ENCODE data around the gene ADH1B. TPM values are rescaled to one million over a fixed set of nuclear protein-coding genes. Genes with fewer than 3 reads are reported as not detected.

The ADH1B gene
- total RNA-seq, 5 donors from 2014 or later (not counting 1 experiment from before 2014, with no cell fraction given): 2.0 to 3.1 (median 2.1) TPM; not detected in 2

GRCh38 chr4:99290848-99291786 is 30.1 kb downstream of the ADH1B start, which contains the start of gene ADH1A:
TSS of gene ADH1A (minus strand) at chr4:99290985. CDS start at chr4:99290914, 71 bp downstream.
- H3K27me3 ChIP-seq (replicated peaks in 1 of 2; ENCODE audit: control insufficient read depth in 2 of 2, extremely low read depth in 1 of 2, insufficient read depth in 2 of 2, low read length in 1 of 2): peaks cover 0 to 4% of the 10 kb centered on the region in 2 experiments
- ChIA-PET POLR2A (no interaction called here), CTCF (no interaction called here)
- no peak within 1 kb of the TSS for H3K4me3 ChIP-seq (ENCODE audit: control insufficient read depth in 1 of 2, extremely low read depth in 1 of 2, low read length in 1 of 2)
- no peaks in the 10 kb centered on the region for H3K4me1 ChIP-seq (ENCODE audit: control insufficient read depth in 1 of 2, extremely low read depth in 1 of 2, insufficient read depth in 2 of 2, low read length in 2 of 2)
- H3K36me3 ChIP-seq (ENCODE audit: control insufficient read depth in 2 of 2, extremely low read depth in 1 of 2, insufficient read depth in 1 of 2, low read length in 1 of 2): no peaks in the 10 kb centered on the region
- no peaks in the 10 kb centered on the region for H3K4me1 Mint-ChIP-seq
- peaks cover 11 to 18% (median 18%) of the 10 kb centered on the region in 3 donors for H3K9me3 Mint-ChIP-seq
- DNase-seq: no peak
- H3K27ac Mint-ChIP-seq: no peak within 1 kb of the TSS
- no peak for ATAC-seq (replicated peaks in 1 of 4)
- H3K36me3 Mint-ChIP-seq: no peaks in the 10 kb centered on the region
- no peaks in the 10 kb centered on the region for H3K9me3 ChIP-seq
- H3K27me3 Mint-ChIP-seq: peaks cover 12 to 13% of the 10 kb centered on the region in 2 donors
- WGBS (ENCODE audit: insufficient coverage): no CpG with 5 or more reads among the region's 3 CpGs
- no peak within 1 kb of the TSS for H3K27ac ChIP-seq (ENCODE audit: low read length)
- no peak within 1 kb of the TSS for H3K4me3 Mint-ChIP-seq

- POLR2A ChIA-PET: no interaction called here
- peaks cover 0 to 4% of the 10 kb centered on the region in 2 donors for H3K27me3 Mint-ChIP-seq
- no peak overlapping the region for H3K27ac Mint-ChIP-seq
Measured at GRCh38 chr4:99285387-99285786, 35.8 kb downstream of the ADH1B start.

GRCh38 chr4:99282731-99283130 is 38.5 kb downstream of the ADH1B start:
- ChIA-PET CTCF (no interaction called here), POLR2A (no interaction called here)
- Mint-ChIP-seq H3K9me3 (no peaks in the 10 kb centered on the region), H3K4me1 (no peaks in the 10 kb centered on the region), H3K4me3 (no peak overlapping the region), H3K27me3 (peaks cover 4 to 8% of the 10 kb centered on the region in 2 donors), H3K36me3 (no peaks in the 10 kb centered on the region), H3K27ac (no peak overlapping the region)
- Histone ChIP-seq H3K27ac (ENCODE audit: low read length) (no peak overlapping the region), H3K27me3 (replicated peaks in 1 of 2; ENCODE audit: control insufficient read depth in 2 of 2, extremely low read depth in 1 of 2, insufficient read depth in 2 of 2, low read length in 1 of 2) (no peaks in the 10 kb centered on the region), H3K4me3 (ENCODE audit: control insufficient read depth in 1 of 2, extremely low read depth in 1 of 2, low read length in 1 of 2) (no peak overlapping the region), H3K4me1 (ENCODE audit: control insufficient read depth in 1 of 2, extremely low read depth in 1 of 2, insufficient read depth in 2 of 2, low read length in 2 of 2) (no peaks in the 10 kb centered on the region), H3K9me3 (no peaks in the 10 kb centered on the region), H3K36me3 (ENCODE audit: control insufficient read depth in 2 of 2, extremely low read depth in 1 of 2, insufficient read depth in 1 of 2, low read length in 1 of 2) (no peaks in the 10 kb centered on the region)
- no CpG with 5 or more reads among the region's 2 CpGs for WGBS (ENCODE audit: insufficient coverage)
- DNase-seq (no peak), ATAC-seq (replicated peaks in 1 of 4) (no peak)

More at GRCh38 chr4:99285387-99285786, 35.8 kb downstream of the ADH1B start:
- no peaks in the 10 kb centered on the region for H3K4me1 ChIP-seq (ENCODE audit: control insufficient read depth in 1 of 2, extremely low read depth in 1 of 2, insufficient read depth in 2 of 2, low read length in 2 of 2)
- ATAC-seq (replicated peaks in 1 of 4) (no peak), DNase-seq (no peak)
- no peaks in the 10 kb centered on the region for H3K4me1 Mint-ChIP-seq
- H3K36me3 ChIP-seq (ENCODE audit: control insufficient read depth in 2 of 2, extremely low read depth in 1 of 2, insufficient read depth in 1 of 2, low read length in 1 of 2): no peaks in the 10 kb centered on the region
- H3K9me3 Mint-ChIP-seq: no peaks in the 10 kb centered on the region
- H3K4me3 ChIP-seq (ENCODE audit: control insufficient read depth in 1 of 2, extremely low read depth in 1 of 2, low read length in 1 of 2): no peak overlapping the region
- no peaks in the 10 kb centered on the region for H3K9me3 ChIP-seq
- H3K27me3 ChIP-seq (replicated peaks in 1 of 2; ENCODE audit: control insufficient read depth in 2 of 2, extremely low read depth in 1 of 2, insufficient read depth in 2 of 2, low read length in 1 of 2): no peaks in the 10 kb centered on the region
- no peak overlapping the region for H3K27ac ChIP-seq (ENCODE audit: low read length)
- CTCF ChIA-PET: no interaction called here
- H3K36me3 Mint-ChIP-seq: no peaks in the 10 kb centered on the region
- H3K4me3 Mint-ChIP-seq: no peak overlapping the region

- ChIA-PET POLR2A (no interaction called here), CTCF (no interaction called here)
- Mint-ChIP-seq H3K36me3 (no peaks in the 10 kb centered on the region), H3K4me3 (no peak overlapping the region), H3K9me3 (no peaks in the 10 kb centered on the region), H3K27ac (no peak overlapping the region), H3K4me1 (no peaks in the 10 kb centered on the region), H3K27me3 (peaks cover 4 to 8% of the 10 kb centered on the region in 2 donors)
- DNase-seq: no peak
- Histone ChIP-seq H3K27ac (ENCODE audit: low read length) (no peak overlapping the region), H3K4me3 (ENCODE audit: control insufficient read depth in 1 of 2, extremely low read depth in 1 of 2, low read length in 1 of 2) (no peak overlapping the region), H3K9me3 (no peaks in the 10 kb centered on the region), H3K4me1 (ENCODE audit: control insufficient read depth in 1 of 2, extremely low read depth in 1 of 2, insufficient read depth in 2 of 2, low read length in 2 of 2) (no peaks in the 10 kb centered on the region), H3K36me3 (ENCODE audit: control insufficient read depth in 2 of 2, extremely low read depth in 1 of 2, insufficient read depth in 1 of 2, low read length in 1 of 2) (no peaks in the 10 kb centered on the region), H3K27me3 (replicated peaks in 1 of 2; ENCODE audit: control insufficient read depth in 2 of 2, extremely low read depth in 1 of 2, insufficient read depth in 2 of 2, low read length in 1 of 2) (no peaks in the 10 kb centered on the region)
- WGBS (ENCODE audit: insufficient coverage): 93% methylated on average over 3 of the region's 5 CpGs
- no peak for ATAC-seq (replicated peaks in 1 of 4)
Measured at GRCh38 chr4:99281261-99281660, 39.9 kb downstream of the ADH1B start.

GRCh38 chr4:99276417-99276816 is 44.8 kb downstream of the ADH1B start:
- ATAC-seq (replicated peaks in 1 of 4) (no peak), DNase-seq (no peak)
- Histone ChIP-seq H3K9me3 (no peaks in the 10 kb centered on the region), H3K27me3 (replicated peaks in 1 of 2; ENCODE audit: control insufficient read depth in 2 of 2, extremely low read depth in 1 of 2, insufficient read depth in 2 of 2, low read length in 1 of 2) (no peaks in the 10 kb centered on the region), H3K27ac (ENCODE audit: low read length) (no peak overlapping the region), H3K36me3 (ENCODE audit: control insufficient read depth in 2 of 2, extremely low read depth in 1 of 2, insufficient read depth in 1 of 2, low read length in 1 of 2) (no peaks in the 10 kb centered on the region), H3K4me3 (ENCODE audit: control insufficient read depth in 1 of 2, extremely low read depth in 1 of 2, low read length in 1 of 2) (no peak overlapping the region), H3K4me1 (ENCODE audit: control insufficient read depth in 1 of 2, extremely low read depth in 1 of 2, insufficient read depth in 2 of 2, low read length in 2 of 2) (no peaks in the 10 kb centered on the region)
- CTCF ChIA-PET: no interaction called here
- H3K9me3 Mint-ChIP-seq: no peaks in the 10 kb centered on the region
- H3K4me3 Mint-ChIP-seq: no peak overlapping the region
- H3K27me3 Mint-ChIP-seq: peaks cover 5 to 8% of the 10 kb centered on the region in 2 donors
- H3K36me3 Mint-ChIP-seq: no peaks in the 10 kb centered on the region
- POLR2A ChIA-PET: no interaction called here
- no peaks in the 10 kb centered on the region for H3K4me1 Mint-ChIP-seq
- WGBS (ENCODE audit: insufficient coverage): 100% methylated on average over 2 of the region's 2 CpGs
- no peak overlapping the region for H3K27ac Mint-ChIP-seq

- no peaks in the 10 kb centered on the region for H3K27me3 ChIP-seq (replicated peaks in 1 of 2; ENCODE audit: control insufficient read depth in 2 of 2, extremely low read depth in 1 of 2, insufficient read depth in 2 of 2, low read length in 1 of 2)
- POLR2A ChIA-PET: no interaction called here
- H3K9me3 Mint-ChIP-seq: no peaks in the 10 kb centered on the region
- H3K4me1 ChIP-seq (ENCODE audit: control insufficient read depth in 1 of 2, extremely low read depth in 1 of 2, insufficient read depth in 2 of 2, low read length in 2 of 2): no peaks in the 10 kb centered on the region
- CTCF ChIA-PET: no interaction called here
- H3K36me3 ChIP-seq (ENCODE audit: control insufficient read depth in 2 of 2, extremely low read depth in 1 of 2, insufficient read depth in 1 of 2, low read length in 1 of 2): no peaks in the 10 kb centered on the region
- no peaks in the 10 kb centered on the region for H3K9me3 ChIP-seq
- no peak for DNase-seq
- no peak overlapping the region for H3K27ac Mint-ChIP-seq
- WGBS (ENCODE audit: insufficient coverage): 100% methylated on average over 1 of the region's 3 CpGs
- H3K27ac ChIP-seq (ENCODE audit: low read length): no peak overlapping the region
- no peaks in the 10 kb centered on the region for H3K36me3 Mint-ChIP-seq
- peaks cover 5 to 8% of the 10 kb centered on the region in 2 donors for H3K27me3 Mint-ChIP-seq
- no peak for ATAC-seq (replicated peaks in 1 of 4)
- no peaks in the 10 kb centered on the region for H3K4me1 Mint-ChIP-seq
- no peak overlapping the region for H3K4me3 ChIP-seq (ENCODE audit: control insufficient read depth in 1 of 2, extremely low read depth in 1 of 2, low read length in 1 of 2)
- no peak overlapping the region for H3K4me3 Mint-ChIP-seq
Measured at GRCh38 chr4:99275885-99276284, 45.3 kb downstream of the ADH1B start.
